GM18499 (cell line): ENCODE data around the gene SLC9A7.
"Not testable (repeated sequence)": the region's sequence is repeated elsewhere in the genome, so short reads cannot be mapped to it uniquely, and the experiment has no call there.

Source experiments
- ATAC-seq: cut with Tn5 transposase; IDR thresholded peaks from one replicate; pipeline ENCODE4 v1.9.1; 2021; ENCODE audit warnings: moderate number of reproducible peaks; ENCODE audit not compliant: insufficient read depth, unreplicated experiment

Gene SLC9A7

DNA sequence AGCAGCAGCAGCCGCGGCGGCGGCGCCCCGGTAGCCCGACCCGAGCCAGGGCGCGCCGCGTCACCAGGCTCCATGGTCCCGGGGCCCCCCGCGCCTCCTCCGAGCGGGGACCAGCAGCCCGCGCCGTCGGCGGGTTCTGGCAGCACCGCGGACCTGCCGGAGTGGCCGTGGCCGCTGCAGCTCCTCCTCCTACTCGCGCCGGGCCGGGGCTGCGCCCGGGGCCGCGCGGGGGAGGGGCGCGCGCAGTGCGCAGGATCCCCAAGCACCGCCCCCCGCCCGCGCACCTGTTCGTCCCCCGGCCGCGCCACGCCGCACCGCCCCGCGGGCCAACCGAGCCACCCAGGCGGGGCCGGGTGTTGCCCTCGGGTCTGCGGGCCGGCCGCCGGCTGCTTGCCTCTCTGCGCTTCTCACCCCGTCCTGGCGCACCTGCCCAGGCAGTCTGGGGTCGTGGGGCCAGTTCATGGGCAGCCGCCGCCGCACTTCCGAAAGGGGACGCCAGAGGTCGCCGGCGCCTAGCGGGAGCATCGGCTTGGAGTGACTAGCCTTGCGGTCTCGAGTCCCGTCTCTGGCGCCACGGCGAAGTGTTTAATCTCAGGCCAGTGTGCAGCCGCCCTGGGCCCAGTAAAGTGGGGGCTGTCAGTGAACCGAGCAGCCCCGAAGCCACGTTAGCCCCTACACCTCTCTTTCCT is at the start of gene SLC9A7:
Gene SLC9A7, minus strand, starts transcription at position 163 of the 689 bp plus-strand sequence. Its CDS starts 89 bp downstream, at position 74.
- ATAC-seq: no peak

- ATAC-seq: no peak
These were observed 46.4 kb upstream of the SLC9A7 start for GRCh38 chrX:46805270-46805669.

- no peak for ATAC-seq
These were observed 44.2 kb upstream of the SLC9A7 start for GRCh38 chrX:46803140-46803539.

DNA sequence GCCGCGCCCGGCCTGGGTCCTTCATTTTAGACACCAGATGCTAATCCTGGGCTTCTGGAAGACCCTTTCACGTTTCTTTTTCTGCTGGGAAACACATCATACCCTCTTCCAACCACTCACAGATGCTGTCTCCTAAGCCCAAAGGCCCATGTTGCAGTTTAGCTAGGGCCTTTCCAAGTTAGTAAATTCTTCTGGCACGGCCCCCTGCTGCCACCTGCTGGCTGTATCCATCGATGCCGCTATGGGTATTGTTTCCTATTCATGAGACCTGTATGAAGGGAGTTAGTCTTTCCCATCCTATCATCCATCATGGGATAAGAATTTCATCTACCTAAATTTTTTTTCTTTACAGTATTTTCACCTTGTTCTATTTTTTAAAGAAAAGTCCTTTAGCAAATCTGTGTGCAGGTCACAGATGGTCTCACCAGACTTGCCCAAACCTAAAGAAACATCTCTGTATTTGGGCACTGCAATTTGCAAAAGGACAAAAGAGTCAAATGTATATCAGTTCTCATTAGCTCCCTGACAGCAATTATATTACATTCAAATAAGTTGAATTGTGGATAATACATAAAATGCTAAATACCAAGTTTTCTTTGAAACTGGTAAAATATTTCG is 37.8 kb upstream of the SLC9A7 start:
- no peak for ATAC-seq

DNA sequence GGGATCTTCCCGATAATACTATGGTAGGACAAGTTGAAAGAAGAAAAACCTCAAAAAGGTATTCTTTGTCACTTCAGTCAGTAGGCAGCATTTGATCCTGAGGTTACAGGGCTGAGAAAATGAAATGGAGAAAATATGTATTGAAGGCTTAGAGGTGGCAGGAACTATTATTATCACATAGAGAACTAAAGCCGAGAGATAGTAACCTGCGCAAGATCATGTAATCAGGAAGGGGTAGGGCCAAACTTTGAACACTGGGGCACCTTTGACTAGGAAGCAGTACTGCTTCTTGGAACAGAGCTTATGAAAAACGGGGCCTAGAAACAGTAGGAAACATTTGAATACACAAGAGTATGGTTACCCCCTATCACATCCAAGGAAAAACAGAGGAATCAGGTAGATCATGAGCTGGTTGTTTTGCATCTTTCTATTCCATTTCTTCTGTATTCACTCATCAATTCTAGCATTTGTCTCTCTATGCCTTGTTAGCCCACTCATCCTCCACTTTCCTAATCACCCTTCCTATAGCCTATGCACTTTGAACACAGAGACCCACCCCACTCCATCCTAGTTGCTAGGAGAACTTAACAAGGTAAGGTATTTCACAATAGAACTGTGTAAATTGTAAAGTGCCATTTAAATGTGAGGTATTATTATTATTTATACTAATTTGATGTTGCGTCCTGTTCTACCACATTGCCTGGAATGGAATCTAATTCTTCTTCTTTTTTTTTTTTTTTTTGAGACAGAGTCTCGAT is 34.6 kb upstream of the SLC9A7 start:
- ATAC-seq: no peak

DNA sequence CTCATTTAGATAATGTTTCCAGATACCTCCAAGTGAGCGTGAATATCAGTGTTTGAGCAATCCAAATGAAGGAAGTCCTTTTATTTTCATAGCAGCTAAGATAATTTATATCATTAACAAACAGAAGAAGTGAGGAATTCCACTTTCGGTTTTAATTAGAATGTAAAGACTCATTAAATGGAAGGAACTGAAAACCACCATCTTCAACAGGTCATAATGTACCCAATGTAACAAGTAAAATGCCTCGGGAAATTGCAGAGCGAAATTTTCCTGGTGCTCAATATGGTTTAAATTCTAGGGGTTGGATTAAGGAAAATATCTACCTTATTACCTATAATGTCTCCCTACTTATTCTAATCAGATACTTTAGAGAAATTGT is 33.9 kb upstream of the SLC9A7 start:
- no peak for ATAC-seq

DNA sequence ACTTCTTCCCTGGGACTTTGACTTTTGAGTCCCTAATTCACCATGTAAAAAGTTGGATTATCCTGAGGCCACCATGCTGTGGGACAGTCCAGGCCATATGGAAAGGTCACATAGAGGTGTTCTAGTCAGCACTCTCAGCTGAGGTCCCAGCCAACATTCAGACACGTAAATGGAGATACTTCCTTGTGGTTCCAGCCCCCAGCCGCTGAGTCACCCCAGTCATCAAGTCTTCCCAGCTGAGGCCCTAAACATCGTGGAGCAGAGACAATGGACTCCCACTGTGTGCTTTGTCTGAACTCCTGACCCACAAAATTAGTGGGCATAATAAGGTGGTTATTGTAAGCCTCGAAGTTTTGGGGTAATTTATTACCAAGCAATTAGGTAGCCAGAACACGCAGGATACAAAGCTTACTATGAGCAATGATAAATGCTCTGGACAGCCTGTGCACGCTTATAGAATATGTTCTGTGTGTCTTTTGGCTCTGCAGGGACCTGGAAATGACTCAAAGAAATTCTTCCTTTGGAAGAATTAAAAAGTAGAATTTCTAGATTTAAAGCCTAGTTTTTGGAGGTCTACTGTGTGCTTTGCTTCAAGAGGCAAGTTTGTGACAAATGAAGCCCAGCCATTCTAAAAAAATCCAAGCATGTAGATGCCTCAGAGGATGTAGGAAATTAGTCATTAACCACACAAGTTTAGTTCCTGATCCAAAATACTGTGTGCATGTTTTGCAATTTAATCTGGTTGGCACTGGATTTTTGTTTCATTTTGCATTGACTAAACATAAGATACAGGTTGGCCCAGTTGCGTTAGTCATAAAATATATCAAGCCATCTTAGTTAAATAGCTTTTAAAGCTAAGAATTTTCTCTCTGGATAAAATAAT is 33.2 kb upstream of the SLC9A7 start:
- ATAC-seq: peak; percentile 51

DNA sequence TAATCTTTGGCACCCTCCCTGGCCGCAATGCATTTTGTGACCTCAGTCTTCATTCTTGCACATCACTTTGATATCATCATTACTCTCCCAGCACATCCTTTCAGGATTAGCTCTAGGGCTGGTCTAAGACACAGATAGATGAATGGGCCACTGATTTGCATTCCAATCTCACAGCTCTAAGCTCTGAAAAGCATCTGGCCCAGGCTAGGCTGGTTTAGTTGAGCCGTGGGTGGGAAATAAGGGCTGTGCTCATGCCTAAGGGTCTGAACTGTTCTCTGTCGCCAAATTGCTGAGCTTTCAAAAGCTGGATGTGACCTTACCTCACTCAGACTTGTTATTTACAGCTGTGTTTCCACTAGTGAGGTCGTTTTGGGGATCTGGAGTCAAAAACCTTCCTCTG is 30.0 kb upstream of the SLC9A7 start:
- no peak for ATAC-seq

GRCh38 chrX:46784437-46784836 is 25.5 kb upstream of the SLC9A7 start:
- ATAC-seq: not testable (repeated sequence)

DNA sequence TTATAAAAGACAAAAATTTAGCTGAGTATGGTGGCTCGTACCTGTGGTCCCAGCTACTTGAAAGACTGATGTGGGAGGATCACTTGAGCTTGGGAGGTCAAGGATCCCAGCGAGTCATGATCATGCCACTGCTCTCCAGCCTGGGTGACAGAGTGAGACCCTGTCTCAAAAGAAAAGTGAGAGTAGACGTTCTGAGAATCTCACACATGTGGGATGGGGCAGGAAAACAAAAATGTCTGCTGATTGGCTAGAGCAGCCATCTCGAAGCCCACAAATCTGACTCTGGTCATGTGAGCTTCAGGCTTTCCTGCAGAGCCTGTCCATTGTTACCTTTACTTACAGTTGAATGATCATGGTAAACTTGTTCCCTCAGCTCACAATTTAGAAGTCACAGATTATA is 23.1 kb upstream of the SLC9A7 start:
- no peak for ATAC-seq

DNA sequence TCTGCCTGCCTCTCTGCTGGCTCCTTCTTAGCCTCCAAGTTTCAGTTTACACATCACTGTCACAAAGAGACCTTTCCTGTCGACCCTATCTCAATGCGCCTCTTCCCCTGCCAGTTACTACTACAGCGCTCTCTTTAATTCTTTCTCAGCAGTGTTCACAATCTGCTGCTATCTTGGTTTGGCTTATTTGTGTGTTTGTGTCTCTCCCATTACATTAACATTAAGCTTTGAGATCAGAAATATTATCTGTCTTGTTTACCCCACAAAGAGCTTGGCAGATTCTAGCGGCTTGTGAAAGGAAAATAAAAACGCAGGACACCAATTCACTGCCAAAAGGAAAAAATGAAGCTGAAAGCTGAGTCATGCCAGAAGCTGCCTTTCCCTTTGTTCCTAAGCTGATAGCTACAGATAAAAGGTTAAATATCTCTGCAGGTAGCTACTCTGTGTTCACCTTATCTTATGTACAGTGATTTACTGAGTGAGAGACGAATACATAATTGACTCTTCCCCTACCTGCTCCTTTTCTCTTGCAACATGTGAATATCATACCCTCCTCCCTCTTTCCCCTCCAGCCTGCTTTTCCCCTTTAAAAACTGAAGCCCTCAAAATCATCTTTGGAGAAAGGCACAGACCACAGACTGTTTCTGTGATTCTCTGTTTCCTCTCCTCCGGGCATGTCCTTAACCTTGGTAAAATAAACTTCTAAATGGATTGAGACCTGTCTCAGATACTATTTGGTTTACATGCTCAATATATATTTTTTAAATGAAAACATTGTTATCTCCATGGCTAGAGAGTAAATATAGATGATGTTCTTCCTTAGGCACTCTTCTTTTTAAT is 19.3 kb upstream of the SLC9A7 start:
- ATAC-seq: no peak

DNA sequence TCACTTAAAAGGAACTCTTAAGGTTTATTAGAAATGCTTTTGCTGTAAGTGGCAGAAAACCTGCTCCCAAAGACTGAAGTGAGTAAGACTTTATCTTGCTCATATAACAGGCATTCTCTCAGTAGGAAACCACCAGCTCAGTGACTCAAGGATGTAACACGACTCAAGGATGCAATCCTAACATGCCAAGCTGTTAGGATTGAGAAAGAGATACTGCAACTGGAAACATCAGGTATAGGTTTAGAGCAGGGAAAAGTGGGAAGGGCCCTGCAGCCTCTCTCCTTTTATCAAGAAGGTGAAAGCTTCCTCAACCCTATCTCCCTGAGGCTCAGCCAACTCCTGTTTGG is 11.9 kb upstream of the SLC9A7 start:
- no peak for ATAC-seq

DNA sequence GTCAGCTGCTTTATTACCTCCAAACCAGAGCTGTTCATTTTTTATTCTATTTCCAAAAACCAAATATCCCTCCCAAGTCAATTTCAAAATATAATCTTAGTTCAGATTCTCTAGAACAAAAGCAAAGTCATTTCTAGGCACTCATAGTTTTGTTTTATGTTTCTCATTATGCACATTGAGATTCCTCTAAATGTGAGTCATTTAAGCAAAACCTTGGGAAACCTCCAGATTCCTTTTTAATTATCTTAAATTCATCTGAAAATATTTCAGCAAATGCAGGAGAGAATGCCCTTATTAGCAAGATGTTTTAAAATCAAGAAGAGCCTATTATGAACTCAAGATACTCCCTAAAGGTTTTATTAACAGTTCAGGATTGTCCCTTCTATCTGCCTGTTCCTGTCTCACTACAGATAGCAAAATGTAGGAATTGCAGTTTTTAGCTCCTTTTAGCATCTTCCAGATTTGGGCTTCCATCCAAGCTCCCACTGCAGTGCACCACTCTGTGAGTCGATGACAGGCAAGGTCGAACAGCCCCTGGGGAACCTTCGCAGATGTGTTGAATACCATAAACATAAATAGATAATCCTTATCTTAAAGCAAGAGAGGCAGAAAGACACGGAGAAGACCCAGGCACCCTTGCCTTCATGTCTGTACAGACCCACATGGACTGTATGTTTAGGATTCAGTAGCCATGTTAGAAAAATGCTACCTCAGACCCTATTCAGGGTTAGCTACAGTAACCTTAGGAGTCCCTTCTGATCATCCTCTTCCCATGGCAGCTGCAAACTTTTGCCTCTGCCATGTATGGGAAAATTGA is 11.3 kb upstream of the SLC9A7 start:
- ATAC-seq: no peak

DNA sequence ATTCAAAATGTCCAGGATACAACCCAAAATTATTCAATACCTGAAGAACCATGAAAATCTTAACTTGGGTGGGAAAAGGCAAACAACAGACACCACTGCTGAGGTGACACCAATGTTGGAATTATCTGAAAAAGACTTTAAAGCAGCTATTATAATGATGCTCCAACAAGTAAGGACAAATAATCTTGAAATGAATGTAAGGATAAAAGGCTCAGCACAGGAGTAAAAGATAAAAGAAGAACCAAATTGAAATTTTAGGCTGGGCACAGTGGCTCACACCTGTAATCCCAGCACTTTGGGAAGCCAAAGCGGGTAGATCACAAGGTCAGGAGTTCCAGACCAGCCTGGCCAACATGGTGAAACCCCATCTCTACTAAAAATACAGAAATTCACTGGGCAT is 4.0 kb upstream of the SLC9A7 start:
- ATAC-seq: no peak

DNA sequence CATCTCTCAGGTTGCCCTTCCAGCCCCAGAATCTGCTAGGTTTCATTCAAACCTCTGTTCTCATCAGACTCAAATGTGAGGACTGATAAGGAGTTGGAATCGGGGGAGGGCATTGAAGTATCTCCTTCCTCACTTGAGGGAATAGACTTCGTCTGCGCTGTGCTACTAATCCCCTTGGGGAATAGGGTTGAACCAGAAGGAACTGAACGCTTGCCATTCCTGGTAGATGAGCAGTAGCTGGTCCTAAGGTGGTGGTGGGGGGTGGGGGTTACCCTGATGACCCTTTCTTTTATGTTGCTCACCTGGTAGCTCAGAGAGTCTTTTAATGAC is 692 bp upstream of the SLC9A7 start:
- no peak for ATAC-seq

DNA sequence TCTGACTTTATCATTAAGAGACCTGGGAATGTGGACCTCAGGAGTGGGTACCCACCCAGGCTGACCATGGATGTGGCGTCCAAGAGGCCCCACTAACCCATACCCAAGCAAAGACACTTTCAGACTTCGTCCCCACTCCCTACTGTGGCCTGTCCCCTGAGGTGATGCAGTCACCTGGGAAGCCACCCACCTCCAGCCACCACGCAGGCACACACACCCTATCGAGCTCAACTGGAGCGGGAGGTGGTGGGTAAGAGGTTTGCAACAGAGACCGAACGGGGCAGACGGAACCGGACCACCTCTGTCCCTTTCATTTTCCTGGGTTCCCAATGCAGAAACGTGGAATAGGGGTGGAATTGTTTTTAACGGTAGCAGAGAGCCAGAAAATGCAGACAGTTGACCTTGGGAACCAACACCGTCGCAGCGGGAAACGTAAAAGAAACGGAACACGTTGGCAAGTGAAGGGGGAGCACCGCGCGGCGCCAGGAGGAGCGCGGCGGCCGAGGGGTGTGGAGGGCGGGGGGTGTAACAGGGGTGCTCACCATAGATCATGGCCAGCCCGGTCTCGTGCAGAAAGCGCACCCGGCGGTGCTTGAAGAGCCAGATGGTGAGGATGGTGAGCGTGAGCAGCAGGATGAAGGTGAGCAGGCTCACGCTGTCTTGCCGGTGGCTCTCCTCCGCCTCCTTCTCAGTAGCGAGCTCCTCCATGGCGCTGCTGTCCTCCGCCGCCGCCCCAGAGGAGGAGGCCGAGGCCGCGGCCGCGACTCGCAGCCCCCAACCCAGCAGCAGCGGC is 559 bp downstream of the SLC9A7 start:
- no peak for ATAC-seq

- ATAC-seq: no peak
These were observed 1.3 kb downstream of the SLC9A7 start for GRCh38 chrX:46757593-46757992.

- ATAC-seq: no peak
These were observed 1.9 kb downstream of the SLC9A7 start for GRCh38 chrX:46757052-46757451.
